ENCODE results near the gene SPECC1.
"Not testable (repeated sequence)": the region's sequence is repeated elsewhere in the genome, so short reads cannot be mapped to it uniquely, and the experiment has no call there.

The SPECC1 gene

DNA sequence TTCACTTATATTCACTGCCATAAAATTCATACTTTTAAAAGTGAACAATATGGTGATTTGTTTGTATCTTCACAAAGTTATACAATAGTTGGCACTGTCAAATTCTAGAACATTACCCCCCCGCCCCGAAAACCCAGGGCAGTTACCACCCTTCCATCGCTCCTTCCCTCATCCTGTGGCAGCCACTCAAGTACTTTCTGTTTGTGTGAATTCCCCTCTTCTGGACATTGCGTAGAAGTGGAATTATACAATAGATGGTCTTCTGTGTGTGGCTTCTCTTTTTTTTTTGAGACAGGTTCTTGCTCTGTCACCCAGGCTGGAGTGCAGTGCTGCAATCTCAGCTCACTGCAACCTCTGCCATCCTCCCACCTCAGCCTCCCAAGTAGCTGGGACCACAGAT, 58.6 kb downstream of the SPECC1 start:
- DNase-seq: no peak

DNA sequence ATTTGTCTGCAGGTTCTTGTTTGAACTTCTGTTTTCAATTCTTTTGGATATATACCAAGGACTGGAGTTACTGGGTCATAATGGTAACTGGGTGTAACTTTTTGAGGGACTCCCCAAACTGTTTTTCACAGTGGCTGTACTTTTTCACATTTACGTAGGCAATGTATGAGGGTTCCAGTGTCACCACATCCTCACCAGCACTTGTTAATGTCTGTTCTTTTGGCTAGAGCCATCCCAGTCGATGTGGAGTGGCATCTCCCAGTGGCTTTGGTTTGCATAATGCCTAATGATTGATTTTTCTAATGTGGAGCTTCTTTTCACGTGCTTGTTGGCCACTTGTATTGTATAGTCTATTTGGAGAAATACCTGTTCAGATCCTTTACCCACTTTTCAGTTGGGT, 59.3 kb downstream of the SPECC1 start:
- no peak for DNase-seq

DNA sequence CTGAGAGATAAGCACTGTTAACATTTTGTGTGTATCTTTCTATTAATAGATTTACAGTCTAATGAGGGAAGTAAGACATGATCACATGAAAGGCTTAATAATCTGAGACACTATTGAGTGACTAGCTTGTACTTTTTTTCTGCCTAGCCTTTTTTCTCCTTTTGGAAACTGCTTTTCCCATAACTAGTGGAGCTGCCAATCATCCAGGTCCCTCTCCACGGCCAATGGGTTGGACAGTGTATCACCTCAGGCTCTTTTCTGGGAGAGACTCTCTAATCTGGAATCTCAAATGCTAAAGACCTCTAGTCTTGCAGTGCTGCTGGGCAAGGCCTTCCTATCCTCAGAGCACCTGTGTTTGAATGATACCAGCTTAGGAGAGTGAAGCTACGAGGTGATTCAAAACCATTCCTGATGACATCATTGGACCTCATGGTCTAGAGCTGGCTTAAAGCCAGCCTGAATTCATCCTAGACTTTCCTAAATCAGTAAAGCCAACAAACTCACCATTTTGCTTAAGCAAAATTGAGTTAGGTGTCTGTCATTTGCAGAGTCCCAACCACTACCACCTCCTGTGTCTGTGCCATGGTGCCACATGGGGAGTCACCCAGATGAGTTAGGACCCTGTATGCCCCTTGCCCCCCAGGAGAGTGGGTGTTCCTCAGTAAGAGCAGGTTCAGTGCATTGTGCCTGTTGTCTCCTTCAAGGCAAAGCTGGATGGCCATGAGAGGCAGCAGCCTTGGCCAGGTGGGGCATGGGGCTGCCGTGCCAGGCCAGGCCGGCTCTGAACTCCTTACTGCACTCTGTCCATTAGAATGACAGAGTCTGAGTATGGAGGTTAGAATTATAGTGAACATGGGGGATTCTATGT, 62.9 kb downstream of the SPECC1 start:
- no peak for DNase-seq

DNA sequence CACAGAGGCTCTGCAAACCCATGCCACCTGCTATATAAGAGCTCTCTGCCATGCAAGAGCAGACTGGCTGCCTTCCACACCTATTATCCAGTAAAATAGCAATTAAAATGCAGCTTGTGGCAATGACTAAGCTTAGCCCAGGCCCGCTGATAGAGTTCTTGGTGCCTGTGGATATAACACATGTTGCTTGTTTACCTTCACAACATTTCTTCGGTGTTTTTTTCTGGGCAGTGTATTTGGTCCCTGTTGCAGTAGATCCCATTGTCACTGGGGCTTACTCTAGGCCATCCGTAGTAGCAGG, 63.5 kb downstream of the SPECC1 start:
- DNase-seq: peak in 1 of 56 donors; percentile 15

DNA sequence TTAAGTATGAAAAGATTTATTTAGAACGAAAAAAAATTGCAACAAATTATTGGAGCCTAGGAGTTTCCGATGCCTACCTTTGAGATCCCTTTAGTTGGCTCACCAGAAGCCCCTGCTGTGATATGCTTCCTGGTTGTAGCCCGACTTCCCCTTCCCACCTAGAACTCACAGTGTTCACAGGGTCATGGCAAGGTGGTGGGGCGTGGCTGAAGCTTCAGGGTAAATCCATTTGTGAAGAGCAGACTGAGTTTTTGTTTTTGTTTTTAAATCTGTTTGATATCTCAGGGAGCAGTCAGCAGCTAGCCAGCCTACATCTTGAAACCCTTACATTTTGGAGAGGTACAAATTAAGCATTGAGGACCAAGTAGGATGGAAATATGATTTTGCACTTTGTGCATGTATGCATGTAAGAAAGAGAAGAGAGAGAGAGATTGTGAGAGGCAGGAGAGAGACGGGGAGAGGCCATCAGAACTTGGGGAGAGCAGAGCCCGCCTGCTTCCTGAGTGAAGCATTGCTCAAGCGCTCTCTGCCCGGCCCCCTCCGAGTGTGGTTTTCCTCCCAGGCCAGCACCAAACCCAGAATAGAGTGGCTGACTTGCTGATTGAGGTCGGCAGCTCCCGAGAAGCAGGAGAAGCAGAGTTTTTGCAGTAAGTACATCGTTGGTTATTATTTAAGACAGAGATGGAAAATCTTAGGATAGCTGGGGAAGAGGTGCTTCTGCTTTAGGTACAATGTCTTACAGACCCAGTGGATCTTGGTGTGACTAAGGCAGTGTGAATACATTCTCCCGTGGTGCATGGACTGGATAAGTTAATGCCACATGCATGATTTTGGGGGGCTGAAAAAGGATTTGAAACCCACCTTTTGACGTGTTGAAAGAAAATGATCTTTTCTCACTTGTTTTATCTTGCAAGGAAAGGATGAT, 64.2 kb downstream of the SPECC1 start:
- DNase-seq: peak in 26 of 56 donors; percentile 13 to 68 (median 36)

DNA sequence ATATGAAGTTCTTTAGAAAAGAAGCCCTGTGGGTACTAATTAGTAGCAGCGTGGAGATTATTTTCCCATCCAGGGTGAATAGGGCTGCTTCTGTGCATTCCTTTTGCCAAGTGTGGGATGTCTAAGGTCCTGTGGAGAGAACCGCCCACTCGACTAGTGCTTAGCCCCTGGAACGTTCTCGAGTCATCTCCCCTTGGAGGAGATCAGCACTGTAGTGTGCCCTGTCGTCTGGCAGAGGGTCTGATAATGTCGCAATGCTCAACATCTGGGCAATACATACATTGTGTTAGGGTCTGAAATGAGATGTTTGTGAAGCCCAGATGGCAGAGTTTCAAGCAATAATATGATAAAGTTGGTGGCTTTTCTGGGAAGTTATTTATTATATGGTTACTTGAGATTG, 64.8 kb downstream of the SPECC1 start:
- DNase-seq: no peak

DNA sequence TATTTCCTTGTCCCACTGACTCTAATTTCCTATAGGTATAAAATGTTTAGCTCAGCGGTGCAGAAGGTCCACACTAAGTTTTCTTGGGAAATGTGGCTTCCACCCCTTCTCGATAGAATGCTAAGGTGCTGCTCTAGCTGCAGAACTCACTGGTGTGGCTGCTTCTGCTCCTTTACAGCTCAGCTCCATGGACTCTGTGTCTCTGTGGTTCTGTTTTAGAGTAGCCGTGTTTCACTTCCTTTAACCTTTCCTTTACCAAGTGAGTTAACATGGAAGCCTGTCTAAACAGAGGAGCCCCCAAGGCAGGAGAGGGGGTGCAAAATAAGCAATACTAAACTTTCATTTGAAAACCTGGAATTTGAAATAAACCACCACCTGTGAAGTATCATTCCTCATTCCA, 65.3 kb downstream of the SPECC1 start:
- DNase-seq: no peak

DNA sequence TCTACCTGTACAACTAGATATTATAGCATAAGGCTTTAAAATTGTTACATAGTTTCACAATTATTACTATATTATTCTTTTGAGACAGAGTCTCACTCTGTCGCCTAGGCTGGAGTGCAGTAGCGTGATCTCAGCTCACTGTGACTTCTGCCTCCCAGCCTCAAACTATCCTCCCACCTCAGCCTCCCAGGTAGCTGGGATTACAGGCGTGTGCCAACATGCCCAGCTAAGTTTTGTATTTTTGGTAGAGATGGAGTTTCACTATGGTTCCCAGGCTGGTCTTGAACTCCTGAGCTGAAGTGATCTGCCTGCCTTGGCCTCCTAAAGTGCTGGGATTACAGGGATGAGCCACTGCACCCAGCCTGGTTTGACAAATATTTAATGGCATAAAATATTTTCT, 67.0 kb downstream of the SPECC1 start:
- not testable (repeated sequence) for DNase-seq

DNA sequence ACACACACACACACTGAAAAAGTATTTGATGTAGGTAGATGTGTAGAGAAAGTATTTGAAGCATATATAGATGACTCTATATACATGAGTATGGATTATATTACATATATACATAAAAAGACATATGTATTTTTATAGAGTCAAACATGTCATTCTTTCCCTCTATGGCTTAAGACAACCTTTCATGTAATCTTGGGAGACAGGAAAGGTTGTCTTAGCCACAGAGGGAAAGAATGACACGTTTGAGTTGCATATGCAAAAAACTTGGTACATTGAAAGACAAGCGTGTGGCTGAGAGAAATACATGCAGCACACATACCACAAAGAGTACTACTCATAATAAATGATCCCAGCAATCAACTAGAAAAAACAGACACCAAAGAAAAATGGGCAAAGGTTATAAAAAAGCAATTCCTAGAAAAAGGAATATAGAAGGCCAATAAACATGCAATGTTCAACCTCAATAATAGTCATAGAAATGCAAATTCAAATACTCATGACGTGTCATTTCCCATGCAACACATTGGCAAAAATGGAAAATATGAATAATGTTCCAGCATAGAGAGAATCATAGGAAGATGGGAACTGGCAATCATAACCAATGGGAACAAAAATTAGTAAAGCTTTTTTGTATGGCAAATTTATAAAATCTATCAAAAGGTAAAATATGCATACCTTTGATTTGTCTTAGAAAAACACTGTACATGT, 69.0 kb downstream of the SPECC1 start:
- no peak for DNase-seq

DNA sequence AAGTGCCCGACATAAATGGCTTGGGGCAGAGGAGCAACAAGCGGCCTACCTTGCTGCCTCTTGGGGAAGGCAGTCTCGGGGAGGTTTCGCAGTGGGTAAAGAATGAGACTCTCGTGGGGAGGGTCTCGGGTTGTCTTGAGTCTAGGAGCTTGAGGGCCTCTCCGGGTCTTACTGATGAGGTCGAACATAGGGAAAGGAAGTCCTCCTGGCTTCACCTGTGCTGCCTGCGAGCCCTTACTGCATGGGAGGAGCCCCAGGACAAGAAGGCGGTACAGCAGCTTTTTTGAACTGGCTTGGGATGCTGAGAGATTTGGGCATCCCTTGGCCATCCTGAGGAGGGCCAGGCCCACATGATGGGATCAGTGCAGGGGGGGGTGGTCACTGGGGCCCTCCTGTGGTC, 71.4 kb downstream of the SPECC1 start:
- DNase-seq: no peak

DNA sequence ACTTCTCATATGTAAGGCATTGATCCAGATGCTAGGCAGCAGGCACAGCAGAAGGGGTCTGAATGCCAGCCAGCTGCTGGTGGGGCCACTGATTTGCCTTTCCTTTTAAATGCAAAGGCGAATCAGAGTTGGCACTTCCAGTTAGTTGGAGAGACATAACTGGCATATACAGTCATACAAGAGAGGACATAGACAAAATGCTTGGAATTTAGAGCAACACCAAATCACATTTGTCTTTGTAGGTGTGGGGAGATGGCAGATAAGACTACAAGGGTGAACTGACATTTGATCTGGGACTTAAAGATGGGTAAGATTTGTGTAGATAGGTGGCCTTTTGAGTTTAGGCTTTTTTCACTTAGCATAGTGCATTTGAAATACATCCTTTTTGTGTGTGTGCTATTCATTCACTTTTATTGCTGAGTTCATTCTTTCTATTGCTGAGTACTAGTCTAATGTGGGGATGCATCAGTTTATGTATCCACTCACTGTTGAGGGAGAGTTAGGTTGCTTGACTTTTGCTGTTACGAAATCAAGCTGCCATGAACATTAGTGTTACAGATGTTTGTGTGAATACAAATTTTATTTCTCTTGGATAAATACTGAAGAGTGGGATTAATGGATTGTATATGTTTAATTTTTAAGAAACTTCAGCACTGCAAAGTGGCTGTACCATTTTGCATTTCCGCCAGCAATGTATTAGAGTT, 74.1 kb downstream of the SPECC1 start:
- DNase-seq: no peak

DNA sequence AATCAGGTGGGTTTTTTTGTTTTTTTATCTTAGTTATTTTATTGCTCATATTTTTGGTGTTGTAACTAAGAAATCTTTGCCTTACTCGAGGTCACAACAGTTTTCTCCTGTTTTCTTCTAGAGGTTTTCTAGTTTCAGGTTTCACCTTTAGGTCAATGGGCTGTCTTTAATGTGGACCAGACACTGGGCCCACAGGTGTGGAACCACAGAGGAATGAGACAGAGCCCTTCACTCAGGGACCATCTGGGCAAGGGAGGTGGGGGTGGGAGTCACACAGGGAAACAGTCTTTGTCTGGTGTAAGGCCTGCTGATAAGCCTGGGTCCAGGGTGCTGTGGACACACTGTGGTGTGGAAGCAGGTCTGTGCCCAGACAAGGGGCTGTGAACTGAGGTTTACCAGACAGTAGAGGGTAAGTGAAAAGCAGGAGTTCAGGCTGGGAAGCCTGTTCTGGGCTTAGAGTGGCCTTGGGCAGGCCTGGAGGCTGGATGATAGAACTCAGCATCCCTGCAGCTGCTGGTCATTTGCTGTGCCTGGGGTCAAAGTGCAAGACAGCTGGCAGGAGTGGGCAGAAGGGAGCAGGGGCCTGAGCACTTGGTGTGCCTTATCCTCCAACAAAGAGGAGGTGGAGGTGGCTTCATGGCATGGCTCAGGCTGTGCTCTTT, 75.6 kb downstream of the SPECC1 start:
- DNase-seq: no peak

DNA sequence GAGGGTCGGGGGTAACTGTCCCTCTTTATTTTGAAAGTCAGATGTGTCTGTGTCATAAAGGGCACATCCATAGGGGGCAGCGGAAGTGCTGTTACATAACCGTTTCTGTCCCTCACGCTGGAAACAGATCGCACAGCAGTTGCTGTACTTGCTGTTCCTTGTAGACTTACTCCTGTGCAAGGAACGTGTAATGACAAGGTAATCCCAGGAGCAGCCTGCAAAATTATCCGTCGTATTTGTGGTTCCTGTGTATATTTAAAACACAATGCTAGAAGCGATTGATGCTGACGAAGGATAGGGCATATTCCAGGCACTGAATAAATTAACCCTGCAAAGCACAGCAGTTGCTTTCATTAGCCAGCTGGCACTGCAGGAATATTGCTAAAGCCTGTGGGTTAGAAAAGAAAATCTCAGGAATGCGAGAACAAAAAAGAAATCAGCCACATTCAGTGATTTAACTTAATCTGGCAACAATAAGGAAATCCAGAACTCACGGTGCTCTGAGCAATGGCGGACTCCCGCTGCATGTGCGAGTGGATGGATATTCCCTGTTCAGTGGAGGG, 76.2 kb downstream of the SPECC1 start:
- no peak for DNase-seq

DNA sequence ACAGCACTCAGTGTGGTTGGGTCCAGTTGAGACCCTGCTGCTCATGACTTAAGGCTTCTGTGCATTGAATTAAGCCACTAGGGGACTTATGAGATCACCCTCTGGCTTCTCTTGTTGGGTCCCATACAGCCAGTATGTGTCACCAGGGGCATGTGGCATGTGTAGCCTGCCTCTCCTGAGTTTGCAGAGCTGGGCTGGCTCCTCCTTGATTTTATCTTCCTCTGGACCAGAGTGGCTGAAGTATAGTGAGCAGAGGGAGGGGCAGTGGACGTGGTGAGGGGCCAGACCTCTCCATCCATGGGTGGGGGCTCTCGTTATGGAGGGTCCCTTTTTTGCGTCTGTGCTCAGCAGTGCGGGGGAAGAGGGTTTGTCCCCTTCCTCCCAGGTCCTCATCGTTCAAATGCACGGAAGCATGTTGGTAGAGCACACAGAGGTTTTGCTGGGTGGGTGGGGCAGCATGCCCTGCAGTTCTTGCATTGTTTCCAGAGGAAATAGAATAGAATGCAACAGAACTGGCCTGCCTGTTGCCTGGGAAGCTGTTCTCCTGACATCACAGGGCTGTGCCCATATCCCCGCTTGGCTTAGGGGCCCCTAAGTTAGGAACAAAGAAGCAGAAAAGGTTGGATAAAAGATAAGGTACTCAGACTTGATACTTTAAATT, 77.4 kb downstream of the SPECC1 start:
- DNase-seq: no peak

DNA sequence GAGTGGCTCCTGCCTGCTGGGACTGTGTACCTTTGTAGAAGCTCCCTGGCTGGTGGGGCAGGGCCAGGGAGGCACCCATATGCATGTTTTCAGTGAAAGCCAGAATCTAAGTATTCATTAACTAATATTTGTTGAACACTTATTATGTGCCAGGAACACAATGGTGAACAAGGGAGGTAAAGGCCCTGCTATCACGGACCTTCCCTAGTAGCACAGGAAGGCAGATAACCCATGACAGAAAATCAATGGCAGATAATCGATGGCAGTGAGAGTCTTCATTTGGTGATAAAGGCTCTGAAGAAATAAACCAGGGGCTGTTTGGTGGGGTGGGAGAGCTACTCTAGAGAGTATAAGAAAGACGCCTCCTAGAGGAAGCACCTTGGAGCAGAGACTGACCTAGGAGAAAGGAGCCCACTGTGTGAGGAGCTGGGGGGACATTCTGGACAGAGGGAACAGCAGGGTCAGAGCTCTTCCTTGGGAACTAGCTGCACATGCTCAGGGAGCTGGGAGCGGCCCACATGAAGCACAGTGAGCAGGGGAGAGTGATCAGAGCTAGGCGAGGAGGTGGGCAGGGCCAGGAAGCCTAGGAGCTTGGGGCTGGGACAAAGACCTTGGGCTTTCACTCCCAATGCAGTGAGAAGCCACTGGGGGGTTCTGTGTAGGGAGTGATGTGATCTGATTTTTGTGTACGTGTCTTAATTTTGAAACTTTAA, 78.5 kb downstream of the SPECC1 start:
- no peak for DNase-seq

DNA sequence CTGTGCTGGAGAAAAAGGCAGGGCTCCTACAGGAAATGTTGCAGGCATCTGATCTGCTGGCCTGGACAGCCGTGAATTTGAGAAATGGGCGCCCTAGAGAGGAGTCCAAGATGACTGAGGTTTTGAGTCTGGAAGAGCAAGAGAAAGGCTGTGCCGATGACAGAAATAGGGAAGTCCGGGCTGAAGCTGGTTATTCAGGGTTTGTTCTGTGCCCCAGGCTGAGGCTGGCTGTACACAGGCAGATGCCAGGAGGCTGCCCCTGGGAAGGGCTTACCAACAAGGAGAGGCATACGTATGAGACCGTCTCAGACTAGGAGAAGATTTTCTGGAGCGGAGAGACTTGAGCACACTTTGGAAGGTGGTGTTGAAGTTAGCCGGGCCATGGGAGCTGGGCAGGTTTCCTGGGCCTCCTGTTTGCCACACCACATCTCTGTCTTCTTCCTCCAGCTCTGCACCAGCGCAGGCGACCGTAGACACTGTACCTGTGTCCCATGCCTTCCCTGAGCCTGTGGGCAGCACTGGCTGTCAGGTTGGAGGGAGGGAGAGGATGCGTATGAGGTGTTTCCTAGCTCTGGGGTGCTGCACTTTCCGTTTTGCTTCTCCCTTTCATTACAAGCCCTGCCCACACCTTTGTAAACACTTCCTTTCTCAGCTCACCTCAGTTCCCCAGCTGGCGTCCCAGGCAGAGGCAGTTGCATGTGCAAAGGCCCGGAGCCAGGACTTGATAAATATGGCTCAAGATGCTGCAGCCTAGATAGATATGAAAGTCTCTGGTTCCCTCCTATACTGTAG, 80.8 kb downstream of the SPECC1 start:
- DNase-seq: no peak

DNA sequence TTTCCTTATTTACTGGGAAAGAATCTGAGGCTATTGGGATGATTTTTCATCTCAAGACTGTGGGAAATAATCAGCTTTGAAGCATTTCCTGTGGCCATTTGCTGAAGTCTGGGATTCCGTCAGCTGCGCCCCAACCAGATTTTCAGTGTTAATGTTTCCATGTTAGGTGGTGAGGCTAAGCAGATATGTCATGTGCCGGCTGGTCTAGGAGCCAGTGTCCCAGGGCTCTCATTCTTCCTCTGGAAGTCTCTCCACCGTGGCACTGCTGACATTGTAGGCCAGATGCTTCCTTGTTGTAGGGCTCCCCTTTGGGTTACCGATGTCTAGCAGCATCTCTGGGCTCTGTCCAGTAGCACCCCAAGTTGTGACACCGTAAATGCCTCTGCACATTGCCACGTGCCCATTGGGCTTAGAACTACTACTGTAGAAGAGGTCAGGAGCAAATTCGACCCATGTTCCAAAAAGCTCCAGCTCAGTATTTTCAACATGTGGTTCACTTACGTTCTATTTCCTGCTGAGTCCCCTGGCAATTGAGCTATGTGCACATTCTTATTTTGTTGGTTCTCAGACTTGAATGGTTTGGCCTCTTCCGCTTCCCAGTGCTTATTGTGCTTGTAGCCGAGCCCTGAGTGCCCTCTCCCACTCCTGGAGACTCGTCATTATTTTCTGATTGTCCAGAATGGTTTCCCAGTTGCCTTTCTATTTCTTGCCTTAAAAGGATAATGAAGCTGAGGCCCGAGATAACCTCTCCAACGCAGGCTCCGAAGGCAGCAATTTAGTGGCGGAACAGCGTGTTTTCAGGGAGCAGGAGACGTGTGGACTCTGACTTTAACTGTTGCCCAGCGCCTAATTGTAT, 82.2 kb downstream of the SPECC1 start:
- DNase-seq: no peak
